HG02623 (cell line): ENCODE data around the gene LOC101059915.
A peak's percentile ranks its signal among the peaks of the same experiment; 100 is the strongest.
"Not testable (repeated sequence)": the region's sequence is repeated elsewhere in the genome, so short reads cannot be mapped to it uniquely, and the experiment has no call there.

Source experiments
- ATAC-seq: cut with Tn5 transposase; IDR thresholded peaks from one replicate; pipeline ENCODE4 v1.9.1; 2021; ENCODE audit warnings: moderate library complexity; ENCODE audit not compliant: unreplicated experiment

The LOC101059915 gene

DNA sequence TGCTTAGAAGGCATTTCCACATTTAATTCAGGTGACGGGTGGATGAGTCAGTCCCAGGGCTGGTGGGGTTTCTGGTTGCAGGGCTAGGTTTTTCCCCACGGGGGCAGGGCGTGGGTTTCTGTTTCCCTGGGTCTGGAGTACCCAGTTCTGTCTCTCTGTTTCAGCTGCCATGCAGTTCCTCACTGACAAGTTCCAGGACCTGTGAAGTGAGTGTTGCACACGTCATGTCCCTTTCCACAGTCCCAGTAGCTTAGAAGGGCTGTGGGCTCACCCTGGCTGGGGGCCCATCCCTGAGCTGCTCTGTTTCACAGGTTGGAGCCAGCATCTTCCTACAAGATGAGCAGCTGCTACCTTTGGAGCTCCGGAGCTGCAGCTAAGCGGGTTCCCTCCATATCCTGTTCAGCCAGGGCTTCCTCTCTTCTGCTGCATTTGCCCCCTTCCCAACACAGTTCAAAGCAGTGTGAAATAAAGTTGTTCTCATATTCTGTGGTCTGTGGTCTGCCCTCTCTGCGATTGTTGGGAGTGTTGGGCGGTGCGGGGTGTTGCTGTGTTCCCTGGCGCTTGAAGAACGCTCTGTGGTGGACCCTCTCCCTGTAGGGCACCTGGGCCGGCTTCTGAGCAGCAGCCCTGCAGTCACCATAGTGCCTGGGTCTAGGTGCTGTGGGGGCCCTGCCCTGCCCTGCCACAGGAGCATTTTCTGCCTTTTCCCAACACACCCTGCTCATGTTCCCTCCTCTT, 3.9 kb downstream of the LOC101059915 start:
- ATAC-seq: no peak

DNA sequence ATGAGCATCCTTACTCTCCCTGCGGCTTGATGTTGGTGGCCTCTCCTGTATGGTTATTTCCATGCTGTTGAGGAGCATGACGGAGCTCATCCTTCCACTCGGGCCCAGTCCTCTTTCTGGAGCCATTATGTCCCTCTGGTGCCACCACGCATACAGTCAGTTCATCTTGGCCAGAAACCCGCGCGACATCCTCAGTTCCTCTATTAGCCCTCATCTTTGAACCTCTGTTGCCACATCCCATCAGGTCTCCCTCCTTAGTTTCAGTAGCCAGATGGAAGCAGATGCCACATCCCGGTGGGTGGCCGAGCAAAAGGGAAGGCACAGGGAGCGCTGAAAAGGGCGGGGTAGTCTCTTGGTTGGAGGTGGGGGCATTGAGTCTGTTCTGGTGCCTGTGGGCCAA, 4.6 kb downstream of the LOC101059915 start:
- no peak for ATAC-seq

DNA sequence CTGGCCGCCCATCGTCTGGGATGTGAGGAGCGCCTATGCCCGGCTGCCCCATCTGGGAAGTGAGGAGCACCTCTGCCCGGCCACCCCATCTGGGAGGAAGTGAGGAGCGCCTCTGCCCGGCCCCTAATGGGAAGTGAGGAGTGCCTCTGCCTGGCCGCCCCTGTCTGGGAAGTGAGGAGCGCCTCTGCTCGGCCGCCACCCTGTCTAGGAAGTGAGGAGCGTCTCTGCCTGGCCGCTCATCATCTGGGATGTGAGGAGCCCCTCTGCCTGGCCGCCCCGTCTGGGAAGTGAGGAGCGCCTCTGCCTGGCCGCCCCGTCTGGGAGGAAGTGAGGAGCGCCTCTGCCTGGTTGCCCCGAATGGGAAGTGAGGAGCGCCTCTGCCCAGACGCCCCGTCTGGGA, 8.3 kb downstream of the LOC101059915 start:
- not testable (repeated sequence) for ATAC-seq

DNA sequence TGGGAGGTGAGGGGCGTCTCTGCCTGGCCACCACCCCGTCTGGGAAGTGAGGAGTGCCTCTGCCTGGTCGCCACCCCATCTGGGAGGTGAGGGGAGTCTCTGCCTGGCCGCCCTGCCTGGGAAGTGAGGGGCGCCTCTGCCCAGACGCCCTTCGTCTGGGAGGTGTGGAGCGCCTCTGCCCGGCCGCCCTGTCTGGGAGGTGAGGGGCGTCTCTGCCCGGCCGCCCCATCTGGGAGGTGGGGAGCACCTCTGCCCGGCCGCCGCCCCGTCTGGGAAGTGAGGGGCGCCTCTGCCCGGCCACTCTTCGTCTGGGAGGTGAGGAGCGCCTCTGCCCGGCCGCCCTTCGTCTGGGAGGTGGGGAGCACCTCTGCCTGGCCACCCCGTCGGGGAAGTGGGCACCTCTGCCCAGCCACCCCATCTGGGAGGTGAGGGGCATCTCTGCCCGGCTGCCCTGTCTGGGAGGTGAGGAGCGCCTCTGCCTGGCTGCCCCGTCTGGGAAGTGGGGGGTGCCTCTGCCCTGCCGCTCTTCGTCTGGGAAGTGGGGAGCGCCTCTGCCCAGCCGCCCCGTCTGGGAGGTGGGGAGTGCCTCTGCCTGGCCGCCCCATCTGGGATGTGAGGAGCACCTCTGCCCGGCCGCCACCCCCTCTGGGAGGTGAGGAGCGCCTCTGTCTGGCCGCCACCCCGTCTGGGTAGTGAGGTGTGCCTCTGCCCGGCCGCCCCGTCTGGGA, 8.9 kb downstream of the LOC101059915 start:
- ATAC-seq: not testable (repeated sequence)

DNA sequence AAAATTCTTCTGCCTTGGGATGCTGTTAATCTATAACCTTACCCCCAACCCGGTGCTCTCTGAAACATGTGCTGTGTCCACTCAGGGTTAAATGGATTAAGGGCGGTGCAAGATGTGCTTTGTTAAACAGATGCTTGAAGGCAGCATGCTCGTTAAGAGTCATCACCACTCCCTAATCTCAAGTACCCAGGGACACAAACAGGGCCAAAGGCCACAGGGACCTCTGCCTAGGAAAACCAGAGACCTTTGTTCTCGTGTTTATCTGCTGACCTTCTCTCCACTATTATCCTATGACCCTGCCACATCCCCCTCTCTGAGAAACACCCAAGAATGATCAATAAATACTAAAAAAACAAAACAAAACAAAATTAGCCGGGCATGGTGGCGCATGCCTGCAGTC, 9.8 kb downstream of the LOC101059915 start:
- not testable (repeated sequence) for ATAC-seq

DNA sequence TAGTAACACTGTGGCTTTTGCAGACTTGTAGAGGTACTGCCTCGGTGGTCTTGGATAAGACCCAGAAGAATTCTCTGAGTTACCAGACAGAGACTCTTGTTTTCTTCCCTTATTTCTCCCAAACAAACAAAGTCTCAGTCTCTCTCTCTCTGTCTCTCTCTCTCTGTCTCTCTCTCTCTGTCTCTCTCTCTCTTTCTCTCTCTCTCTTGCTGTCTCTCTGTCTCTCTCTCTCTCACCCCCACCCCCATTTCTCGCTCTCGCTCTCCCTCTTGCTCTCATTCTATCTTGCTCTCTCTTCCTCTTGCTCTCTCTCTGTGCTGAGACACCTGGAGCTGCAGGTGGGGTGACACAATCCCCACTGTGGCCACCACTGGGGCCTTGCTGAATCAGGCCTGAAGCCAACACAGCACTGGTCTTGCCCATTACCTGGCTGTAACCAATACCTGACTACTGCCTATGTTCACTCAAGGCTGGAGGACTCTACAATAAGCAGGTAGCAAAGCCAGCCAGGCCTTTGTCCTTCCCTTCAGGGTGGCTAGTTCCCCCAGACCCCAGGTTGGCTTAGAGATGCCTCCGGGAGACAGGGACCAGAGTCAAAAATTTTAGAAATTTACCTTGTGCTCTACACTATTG, 12.3 kb downstream of the LOC101059915 start:
- ATAC-seq: no peak

DNA sequence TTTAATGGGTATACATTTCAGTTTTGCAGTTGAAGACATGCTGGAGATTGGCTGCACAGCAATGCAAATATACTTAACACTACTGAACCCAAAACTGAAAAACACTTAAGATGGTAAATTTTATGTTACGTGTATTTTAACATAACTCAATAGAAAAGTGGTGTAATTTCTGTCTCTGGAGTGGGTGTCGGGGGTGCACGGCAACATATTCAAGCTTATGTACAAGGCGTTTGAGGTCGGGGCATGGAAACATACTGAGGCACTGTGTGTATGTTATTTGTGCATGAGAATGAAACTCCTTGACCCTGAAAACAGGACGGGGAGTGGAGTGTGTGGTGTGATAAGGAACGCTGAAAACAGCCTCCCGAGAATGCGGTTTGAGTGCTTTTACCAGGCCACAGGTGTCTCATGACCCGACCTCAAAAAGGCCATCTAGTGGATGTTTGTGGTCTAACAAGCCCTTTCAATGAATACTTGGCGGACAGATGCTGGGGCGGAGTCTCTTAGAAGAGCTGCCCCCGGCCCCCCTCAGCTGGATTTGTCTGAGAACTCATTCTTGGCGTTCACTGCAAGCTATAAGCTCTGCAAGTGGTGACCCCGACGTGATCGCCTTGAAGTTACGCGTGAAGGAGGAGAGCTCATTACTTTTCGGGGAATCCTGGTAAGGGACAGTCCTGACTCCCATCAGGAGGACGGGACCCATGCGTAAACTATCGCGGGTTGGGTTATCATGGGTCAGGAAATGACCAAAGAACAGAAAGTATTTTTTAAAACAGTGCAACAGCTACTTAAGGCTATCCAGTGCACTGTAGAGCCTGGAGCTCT, 29.5 kb downstream of the LOC101059915 start:
- peak; percentile 68 for ATAC-seq

DNA sequence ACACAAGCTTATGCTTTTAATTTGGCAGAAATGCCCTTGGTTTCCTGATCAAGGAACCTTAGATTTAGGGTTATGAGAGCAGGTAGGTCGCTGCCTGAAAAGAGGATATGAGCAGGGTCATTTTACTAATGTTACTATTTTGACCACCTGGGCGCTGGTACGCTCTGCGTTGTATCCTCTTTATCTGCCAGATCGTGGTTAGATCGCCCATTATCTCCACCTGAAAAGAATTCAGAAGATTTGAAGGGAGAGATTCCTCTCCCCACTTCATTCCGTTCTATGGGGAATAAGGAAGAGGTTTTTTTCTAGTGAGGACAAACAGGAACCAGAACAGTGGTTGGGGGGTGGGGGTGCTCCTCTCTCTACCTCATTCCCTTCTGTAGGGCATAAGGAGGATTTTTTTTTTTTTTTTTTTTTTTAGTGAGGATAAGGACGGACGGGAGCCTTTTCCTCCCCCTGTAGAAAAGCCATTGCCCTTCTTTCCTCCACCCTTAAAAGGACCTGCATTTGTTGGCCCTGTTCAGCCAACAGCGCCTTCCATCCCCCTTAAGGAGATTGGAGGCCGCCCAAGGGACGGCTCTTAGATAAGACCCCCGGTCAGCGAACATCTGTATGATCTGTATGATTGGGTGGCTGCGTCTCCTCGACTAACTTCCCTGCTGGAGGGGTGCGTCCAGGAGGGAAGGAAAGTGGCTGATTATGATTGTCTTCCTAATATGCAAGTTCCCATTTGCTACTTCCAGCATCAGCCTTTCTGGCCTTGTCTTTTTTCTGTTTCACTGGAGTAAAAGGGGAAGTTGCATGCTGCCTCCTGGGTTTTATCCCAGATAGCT, 30.3 kb downstream of the LOC101059915 start:
- ATAC-seq: peak; percentile 52

DNA sequence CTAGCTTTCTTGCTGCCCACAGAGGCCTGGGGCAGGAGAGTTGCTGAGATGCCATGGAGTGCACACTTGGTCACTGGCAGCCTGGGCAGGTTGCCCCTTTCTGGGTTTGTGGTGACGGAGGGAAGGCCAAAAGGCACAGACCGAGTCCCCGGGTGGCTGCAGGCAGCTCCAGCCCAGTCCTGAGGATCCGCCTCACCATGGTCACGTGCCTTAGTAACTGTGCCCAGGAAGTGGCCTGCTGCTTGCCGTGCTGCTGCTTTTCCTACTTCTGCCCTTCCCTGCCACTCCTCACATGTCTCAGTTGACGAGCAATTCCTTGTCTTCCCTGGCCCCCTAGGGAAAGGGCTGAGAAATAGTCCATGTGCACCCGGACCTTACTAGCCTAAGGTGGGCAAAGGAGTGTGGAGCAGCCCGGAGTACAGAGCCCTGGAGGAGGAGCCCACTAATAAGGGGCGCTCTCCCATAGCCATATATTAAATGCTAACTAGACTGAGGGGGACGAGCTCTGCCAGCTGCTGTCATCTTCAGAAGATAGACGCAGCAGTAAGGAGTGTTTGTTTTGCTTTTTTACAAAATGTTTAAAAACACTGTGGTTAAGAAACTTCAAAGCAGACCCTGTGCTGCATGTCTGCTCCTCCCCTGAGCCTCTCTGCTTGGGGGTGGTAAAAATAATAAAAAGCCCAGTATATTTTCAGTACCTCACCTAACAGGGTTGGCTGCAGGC, 31.1 kb downstream of the LOC101059915 start:
- ATAC-seq: not testable (repeated sequence)

DNA sequence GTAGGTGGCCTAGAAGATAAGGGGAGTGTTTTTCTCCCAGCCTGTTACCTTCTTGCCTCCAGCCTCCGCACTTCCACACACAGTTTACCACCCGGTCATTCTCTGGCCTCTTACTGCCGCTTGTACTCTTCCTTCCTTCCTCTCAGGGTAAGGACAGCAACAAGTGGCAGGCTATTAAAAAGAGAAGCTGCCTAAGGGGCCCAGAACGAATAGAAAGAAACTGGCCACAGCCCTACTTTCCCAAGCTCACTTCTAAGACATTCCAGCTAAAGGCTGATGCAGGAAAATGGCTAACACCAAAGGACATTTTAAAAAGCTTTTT, 31.6 kb downstream of the LOC101059915 start:
- not testable (repeated sequence) for ATAC-seq

DNA sequence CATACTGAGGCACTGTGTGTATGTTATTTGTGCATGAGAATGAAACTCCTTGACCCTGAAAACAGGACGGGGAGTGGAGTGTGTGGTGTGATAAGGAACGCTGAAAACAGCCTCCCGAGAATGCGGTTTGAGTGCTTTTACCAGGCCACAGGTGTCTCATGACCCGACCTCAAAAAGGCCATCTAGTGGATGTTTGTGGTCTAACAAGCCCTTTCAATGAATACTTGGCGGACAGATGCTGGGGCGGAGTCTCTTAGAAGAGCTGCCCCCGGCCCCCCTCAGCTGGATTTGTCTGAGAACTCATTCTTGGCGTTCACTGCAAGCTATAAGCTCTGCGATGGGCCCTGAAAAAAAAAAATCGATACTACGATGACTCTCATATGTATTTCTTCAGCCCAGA, 35.5 kb downstream of the LOC101059915 start:
- not testable (repeated sequence) for ATAC-seq

DNA sequence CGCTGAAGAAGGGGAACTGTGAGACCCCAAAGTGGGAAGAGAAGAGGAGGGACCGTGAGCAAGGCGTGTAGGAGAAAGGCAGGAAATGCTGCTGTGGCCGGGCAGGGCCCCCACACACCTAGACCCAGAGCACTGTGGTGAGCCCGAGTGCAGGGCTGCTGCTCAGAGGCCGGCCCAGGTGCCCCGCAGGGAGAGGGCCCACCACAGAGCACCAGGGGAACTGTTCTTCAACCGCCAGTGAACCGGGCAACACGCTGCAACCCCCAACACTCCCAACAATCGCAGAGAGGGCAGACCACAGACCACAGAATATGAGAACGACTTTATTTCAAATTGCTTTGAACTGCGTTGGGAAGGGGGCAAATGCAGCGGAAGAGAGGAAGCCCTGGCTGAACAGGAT, 46.7 kb downstream of the LOC101059915 start:
- ATAC-seq: not testable (repeated sequence)

DNA sequence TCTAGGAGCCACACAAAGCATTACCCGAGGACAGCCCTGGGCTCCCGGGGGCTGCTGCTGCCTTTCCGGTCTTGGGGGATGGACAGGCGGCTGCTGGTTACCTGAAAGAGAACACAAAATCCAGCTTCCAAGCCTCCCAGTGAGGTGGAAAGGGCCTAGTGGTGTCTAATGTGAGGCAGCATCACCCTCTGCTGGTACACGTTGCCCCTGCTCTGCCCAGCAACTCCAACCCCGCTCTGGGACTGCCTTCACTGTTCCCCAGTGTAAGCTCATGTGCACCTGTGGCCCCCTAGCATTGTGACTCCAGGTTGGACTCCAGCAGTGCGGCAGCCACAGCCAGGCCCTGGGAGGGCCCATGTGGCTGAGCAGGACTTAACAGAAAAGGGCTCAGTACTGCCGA, 48.2 kb downstream of the LOC101059915 start:
- not testable (repeated sequence) for ATAC-seq

DNA sequence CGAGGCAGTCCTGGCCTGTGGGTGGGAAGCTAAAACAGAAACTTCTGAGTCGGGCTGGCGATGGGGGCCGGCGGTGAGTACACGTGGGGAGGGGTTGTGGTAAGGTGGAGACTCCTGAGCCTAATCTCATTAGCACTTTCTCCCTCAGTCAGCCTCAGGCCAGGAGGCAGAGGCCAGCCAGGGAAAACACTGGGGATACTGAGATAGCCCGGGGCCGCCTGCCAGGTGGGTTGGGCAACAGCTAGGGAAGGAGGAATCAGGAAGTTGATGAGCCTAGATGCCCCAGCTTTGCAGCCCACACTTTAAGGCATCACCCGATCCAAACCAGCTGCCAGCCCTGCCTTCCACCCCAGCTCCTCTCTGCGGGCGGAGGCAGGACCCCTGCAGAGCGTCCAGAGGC, 49.0 kb downstream of the LOC101059915 start:
- ATAC-seq: not testable (repeated sequence)

DNA sequence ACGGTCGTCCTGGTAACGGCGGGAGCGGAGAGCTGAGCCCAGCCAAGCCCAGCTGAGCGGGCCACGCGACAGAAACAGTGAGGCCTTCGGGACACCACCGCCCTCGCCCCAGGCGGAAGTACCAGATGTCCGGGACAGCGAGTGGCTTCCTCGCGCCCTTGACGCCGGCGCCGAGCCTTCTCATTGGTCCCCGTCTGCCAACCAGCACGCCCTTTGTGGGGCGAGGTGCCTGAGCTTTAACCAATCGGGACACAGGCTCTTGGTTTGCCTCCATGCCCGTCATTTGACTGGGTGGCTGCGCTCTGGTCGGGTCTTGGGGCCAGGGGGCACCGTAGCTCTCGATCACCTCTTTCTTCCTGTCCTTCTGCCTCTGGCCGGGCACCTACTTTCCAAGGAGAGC, 50.8 kb downstream of the LOC101059915 start, which contains the start of gene CXorf49:
Gene CXorf49, minus strand, starts transcription at position 101 of the 400 bp plus-strand sequence. CDS start 134 bp downstream, outside the sequence.
- ATAC-seq: not testable (repeated sequence)

DNA sequence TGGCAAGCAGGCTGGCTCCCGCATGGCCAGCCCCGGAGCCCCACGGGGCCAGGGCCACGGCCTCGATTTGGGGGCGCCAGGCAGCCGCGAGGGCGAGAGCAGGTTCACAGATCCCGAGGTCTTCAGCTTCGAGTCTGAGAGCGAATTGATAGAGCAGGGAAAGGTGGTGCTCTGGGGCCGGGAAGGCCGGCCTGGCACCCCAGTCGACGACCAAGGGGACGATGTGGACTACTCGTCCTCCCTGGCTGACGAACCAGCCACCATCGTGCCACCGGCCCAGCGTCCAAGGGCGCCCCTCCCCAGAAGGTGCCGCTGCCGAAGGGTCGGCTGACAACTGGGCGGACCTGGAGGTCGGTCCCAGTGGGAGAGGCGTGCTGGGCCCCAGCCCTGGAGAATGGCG, 51.8 kb downstream of the LOC101059915 start:
- ATAC-seq: not testable (repeated sequence)

DNA sequence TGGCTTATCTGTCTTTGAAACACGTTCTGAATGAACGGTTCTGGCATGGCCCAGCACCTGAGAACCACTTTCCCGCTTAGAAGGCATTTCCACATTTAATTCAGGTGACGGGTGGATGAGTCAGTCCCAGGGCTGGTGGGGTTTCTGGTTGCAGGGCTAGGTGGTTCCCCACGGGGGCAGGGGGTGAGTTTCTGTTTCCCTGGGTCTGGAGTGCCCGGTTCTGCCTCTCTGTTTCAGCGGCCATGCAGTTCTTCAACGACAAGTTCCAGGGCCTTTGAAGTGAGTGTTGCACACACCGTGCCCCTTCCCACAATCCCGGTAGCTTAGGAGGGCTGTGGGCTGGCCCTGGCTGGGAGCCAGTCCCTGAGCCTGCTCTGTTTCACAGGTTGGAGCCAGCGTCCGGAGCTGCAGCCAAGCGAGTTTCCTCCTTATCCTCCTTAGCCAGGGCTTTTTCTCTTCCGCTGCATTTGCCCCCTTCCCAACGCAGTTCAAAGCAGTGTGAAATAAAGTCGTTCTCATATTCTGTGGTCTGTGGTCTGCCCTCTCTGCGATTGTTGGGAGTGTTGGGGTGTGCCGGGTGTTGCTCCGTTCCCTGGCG, 53.0 kb downstream of the LOC101059915 start:
- not testable (repeated sequence) for ATAC-seq
